ENCODE measurements around the gene GNAS. TPM values are rescaled to one million over a fixed set of nuclear protein-coding genes. Genes with fewer than 3 reads are reported as not detected.

The GNAS gene
- total and polyA plus RNA-seq, 4 donors: 115 to 360 (median 277) TPM

DNA sequence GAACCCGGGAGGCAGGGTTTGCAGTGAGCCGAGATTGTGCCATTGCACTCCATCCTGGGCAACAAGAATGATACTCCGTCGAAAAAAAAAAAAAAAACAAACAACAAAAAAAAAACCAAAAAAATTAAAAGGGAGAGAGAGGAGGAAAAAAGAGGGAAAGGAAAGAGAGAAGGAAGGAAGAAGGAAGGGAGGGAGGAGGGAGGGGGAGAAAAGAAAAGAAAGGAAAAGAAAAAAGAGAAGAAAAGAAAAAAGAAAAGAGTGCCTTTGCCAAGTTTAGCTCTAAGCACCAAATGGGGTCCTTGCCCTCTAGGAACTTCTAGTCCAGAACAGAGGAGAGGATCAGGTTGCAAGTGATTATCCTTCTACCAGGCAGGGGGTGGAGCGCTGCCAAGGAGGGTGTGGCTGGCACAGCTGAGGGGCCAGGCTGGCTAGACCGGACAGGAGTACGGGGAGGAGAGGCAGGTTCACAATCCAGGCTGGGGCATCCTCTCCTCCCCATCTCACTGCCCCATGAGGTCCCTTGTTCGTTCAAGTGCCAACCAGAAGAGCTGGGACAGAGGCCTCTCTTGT, 19.1 kb downstream of the GNAS start:
- H3K36me3 ChIP-seq (ENCODE audit: control insufficient read depth in 4 of 4, insufficient read depth in 3 of 4, low read depth in 1 of 4, low read length in 3 of 4): no peaks in the 10 kb centered on the region
- no peaks in the 10 kb centered on the region for H3K4me1 ChIP-seq (ENCODE audit: control insufficient read depth in 4 of 4, insufficient read depth in 4 of 4, low read length in 3 of 4)
- H3K9me3 ChIP-seq (ENCODE audit: control insufficient read depth in 4 of 4, low read length in 3 of 4): no peaks in the 10 kb centered on the region
- no peak for TF ChIP-seq JUND (IDR thresholded peaks at IDR 0.05)
- TF ChIP-seq, protein P1, sequence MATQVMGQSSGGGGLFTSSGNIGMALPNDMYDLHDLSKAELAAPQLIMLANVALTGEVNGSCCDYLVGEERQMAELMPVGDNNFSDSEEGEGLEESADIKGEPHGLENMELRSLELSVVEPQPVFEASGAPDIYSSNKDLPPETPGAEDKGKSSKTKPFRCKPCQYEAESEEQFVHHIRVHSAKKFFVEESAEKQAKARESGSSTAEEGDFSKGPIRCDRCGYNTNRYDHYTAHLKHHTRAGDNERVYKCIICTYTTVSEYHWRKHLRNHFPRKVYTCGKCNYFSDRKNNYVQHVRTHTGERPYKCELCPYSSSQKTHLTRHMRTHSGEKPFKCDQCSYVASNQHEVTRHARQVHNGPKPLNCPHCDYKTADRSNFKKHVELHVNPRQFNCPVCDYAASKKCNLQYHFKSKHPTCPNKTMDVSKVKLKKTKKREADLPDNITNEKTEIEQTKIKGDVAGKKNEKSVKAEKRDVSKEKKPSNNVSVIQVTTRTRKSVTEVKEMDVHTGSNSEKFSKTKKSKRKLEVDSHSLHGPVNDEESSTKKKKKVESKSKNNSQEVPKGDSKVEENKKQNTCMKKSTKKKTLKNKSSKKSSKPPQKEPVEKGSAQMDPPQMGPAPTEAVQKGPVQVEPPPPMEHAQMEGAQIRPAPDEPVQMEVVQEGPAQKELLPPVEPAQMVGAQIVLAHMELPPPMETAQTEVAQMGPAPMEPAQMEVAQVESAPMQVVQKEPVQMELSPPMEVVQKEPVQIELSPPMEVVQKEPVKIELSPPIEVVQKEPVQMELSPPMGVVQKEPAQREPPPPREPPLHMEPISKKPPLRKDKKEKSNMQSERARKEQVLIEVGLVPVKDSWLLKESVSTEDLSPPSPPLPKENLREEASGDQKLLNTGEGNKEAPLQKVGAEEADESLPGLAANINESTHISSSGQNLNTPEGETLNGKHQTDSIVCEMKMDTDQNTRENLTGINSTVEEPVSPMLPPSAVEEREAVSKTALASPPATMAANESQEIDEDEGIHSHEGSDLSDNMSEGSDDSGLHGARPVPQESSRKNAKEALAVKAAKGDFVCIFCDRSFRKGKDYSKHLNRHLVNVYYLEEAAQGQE (IDR thresholded peaks at IDR 0.05): no peak
- TF ChIP-seq, protein P2, sequence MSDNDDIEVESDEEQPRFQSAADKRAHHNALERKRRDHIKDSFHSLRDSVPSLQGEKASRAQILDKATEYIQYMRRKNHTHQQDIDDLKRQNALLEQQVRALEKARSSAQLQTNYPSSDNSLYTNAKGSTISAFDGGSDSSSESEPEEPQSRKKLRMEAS (IDR thresholded peaks at IDR 0.05): no peak
- TF ChIP-seq FOXA2 (IDR thresholded peaks at IDR 0.05): no peak
- no peak for TF ChIP-seq TAF1 (conservative IDR thresholded peaks at IDR 0.05)
- TF ChIP-seq GABPA (IDR thresholded peaks at IDR 0.05 in 1 of 2, conservative IDR thresholded peaks at IDR 0.05 in 1 of 2): no peak
- TF ChIP-seq RAD21 (IDR thresholded peaks at IDR 0.05): no peak
- no peak overlapping the region for H3K27ac ChIP-seq (ENCODE audit: low read depth in 1 of 2, low read length in 2 of 2)
- DNase-seq (ENCODE audit: low spot score): no peak
- H3K27me3 ChIP-seq (ENCODE audit: control insufficient read depth in 4 of 4, insufficient read depth in 4 of 4, low read length in 3 of 4): no peaks in the 10 kb centered on the region
- 80% methylated on average over 8 of the region's 8 CpGs for WGBS
- no peak overlapping the region for H3K9ac ChIP-seq (ENCODE audit: low read depth in 1 of 2, low read length in 2 of 2)
- no peak overlapping the region for H3K4me3 ChIP-seq (ENCODE audit: low read depth in 1 of 3, low read length in 3 of 3)

DNA sequence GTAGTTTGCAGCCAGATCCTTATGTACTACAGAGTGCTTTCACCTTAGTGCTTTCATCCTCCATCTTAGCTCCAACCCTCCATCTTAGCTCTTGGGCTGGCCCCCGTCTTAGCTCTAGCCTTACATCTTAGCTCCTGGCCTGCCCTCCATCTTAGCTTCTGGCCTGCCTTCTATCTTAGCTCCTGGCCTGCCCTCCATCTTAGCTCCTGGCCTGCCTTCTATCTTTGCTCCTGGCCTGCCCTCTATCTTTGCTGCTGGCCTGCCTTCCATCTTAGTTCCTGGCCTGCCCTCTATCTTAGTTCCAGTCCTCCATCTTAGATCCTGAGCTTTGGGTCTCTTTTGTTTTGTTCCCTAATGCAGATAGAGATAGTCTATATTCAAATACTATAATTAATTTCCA, 22.0 kb downstream of the GNAS start:
- Histone ChIP-seq H3K4me3 (ENCODE audit: low read depth in 1 of 3, low read length in 3 of 3) (no peak overlapping the region), H3K36me3 (ENCODE audit: control insufficient read depth in 4 of 4, insufficient read depth in 3 of 4, low read depth in 1 of 4, low read length in 3 of 4) (no peaks in the 10 kb centered on the region), H3K9ac (ENCODE audit: low read depth in 1 of 2, low read length in 2 of 2) (no peak overlapping the region), H3K27me3 (ENCODE audit: control insufficient read depth in 4 of 4, insufficient read depth in 4 of 4, low read length in 3 of 4) (no peaks in the 10 kb centered on the region), H3K4me1 (ENCODE audit: control insufficient read depth in 4 of 4, insufficient read depth in 4 of 4, low read length in 3 of 4) (no peaks in the 10 kb centered on the region), H3K9me3 (ENCODE audit: control insufficient read depth in 4 of 4, low read length in 3 of 4) (no peaks in the 10 kb centered on the region), H3K27ac (ENCODE audit: low read depth in 1 of 2, low read length in 2 of 2) (no peak overlapping the region)
- WGBS: 96% methylated on average over 1 of the region's 1 CpG
- no peak for DNase-seq (ENCODE audit: low spot score)
- TF ChIP-seq FOXA1 (IDR thresholded peaks at IDR 0.05) (no peak), JUND (IDR thresholded peaks at IDR 0.05) (no peak), SP1 (IDR thresholded peaks at IDR 0.05) (no peak), YY1 (IDR thresholded peaks at IDR 0.05) (no peak), TAF1 (conservative IDR thresholded peaks at IDR 0.05) (no peak)
- TF ChIP-seq, protein P3, sequence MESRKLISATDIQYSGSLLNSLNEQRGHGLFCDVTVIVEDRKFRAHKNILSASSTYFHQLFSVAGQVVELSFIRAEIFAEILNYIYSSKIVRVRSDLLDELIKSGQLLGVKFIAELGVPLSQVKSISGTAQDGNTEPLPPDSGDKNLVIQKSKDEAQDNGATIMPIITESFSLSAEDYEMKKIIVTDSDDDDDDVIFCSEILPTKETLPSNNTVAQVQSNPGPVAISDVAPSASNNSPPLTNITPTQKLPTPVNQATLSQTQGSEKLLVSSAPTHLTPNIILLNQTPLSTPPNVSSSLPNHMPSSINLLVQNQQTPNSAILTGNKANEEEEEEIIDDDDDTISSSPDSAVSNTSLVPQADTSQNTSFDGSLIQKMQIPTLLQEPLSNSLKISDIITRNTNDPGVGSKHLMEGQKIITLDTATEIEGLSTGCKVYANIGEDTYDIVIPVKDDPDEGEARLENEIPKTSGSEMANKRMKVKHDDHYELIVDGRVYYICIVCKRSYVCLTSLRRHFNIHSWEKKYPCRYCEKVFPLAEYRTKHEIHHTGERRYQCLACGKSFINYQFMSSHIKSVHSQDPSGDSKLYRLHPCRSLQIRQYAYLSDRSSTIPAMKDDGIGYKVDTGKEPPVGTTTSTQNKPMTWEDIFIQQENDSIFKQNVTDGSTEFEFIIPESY (IDR thresholded peaks at IDR 0.05): no peak
- TF ChIP-seq, protein P1 (IDR thresholded peaks at IDR 0.05): no peak
- TF ChIP-seq, protein P4, sequence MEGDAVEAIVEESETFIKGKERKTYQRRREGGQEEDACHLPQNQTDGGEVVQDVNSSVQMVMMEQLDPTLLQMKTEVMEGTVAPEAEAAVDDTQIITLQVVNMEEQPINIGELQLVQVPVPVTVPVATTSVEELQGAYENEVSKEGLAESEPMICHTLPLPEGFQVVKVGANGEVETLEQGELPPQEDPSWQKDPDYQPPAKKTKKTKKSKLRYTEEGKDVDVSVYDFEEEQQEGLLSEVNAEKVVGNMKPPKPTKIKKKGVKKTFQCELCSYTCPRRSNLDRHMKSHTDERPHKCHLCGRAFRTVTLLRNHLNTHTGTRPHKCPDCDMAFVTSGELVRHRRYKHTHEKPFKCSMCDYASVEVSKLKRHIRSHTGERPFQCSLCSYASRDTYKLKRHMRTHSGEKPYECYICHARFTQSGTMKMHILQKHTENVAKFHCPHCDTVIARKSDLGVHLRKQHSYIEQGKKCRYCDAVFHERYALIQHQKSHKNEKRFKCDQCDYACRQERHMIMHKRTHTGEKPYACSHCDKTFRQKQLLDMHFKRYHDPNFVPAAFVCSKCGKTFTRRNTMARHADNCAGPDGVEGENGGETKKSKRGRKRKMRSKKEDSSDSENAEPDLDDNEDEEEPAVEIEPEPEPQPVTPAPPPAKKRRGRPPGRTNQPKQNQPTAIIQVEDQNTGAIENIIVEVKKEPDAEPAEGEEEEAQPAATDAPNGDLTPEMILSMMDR (IDR thresholded peaks at IDR 0.05; ENCODE audit: low read depth, low read length, missing input control): no peak
- TF ChIP-seq, protein P2 (IDR thresholded peaks at IDR 0.05): no peak

All from liver (tissue), 9 donors.